HG03103 (cell line): ENCODE data around the gene PRPF4.

ENCODE experiments used
- ATAC-seq: cut with Tn5 transposase; IDR thresholded peaks from one replicate; pipeline ENCODE4 v1.9.1; 2021; ENCODE audit warnings: low read depth; ENCODE audit not compliant: unreplicated experiment

PRPF4 gene

GRCh38 chr9:113310538-113310937 is 35.1 kb downstream of the PRPF4 start:
- no peak for ATAC-seq

- ATAC-seq, result no peak
These were observed 36.5 kb downstream of the PRPF4 start for GRCh38 chr9:113311961-113312360.

GRCh38 chr9:113313261-113313660 is 37.8 kb downstream of the PRPF4 start:
- no peak for ATAC-seq

- no peak for ATAC-seq
These were observed 39.8 kb downstream of the PRPF4 start for GRCh38 chr9:113315231-113315630.

- no peak for ATAC-seq
These were observed 40.6 kb downstream of the PRPF4 start for GRCh38 chr9:113316030-113316429.

GRCh38 chr9:113317777-113318176 is 42.3 kb downstream of the PRPF4 start:
- no peak for ATAC-seq

GRCh38 chr9:113319054-113319453 is 43.6 kb downstream of the PRPF4 start:
- ATAC-seq, result no peak

- ATAC-seq, result no peak
These were observed 44.6 kb downstream of the PRPF4 start for GRCh38 chr9:113320051-113320450.

GRCh38 chr9:113322671-113323070 is 47.2 kb downstream of the PRPF4 start:
- ATAC-seq, result no peak

- no peak for ATAC-seq
These were observed 50.8 kb downstream of the PRPF4 start for GRCh38 chr9:113326230-113326629.

- no peak for ATAC-seq
These were observed 52.8 kb downstream of the PRPF4 start for GRCh38 chr9:113328045-113328782.

- ATAC-seq, result no peak
These were observed 56.3 kb downstream of the PRPF4 start for GRCh38 chr9:113331780-113332179.

GRCh38 chr9:113337714-113338113 is 62.3 kb downstream of the PRPF4 start:
- ATAC-seq, result no peak

- ATAC-seq, result peak; percentile 96
These were observed 64.7 kb downstream of the PRPF4 start, which contains the start of gene WDR31 for GRCh38 chr9:113340011-113340699. Gene WDR31, minus strand, starts transcription at chr9:113340275. Its CDS starts 8,253 bp downstream, at chr9:113332022.

- no peak for ATAC-seq
These were observed 66.4 kb downstream of the PRPF4 start for GRCh38 chr9:113341712-113342410.
